Astrocyte (in vitro differentiated cells and primary cell): ENCODE measurements around the gene YWHAB. TPM values are rescaled to one million over a fixed set of nuclear protein-coding genes. Genes with fewer than 3 reads are reported as not detected.

Source experiments
- DNase-seq: peaks from one replicate; pipeline ENCODE4 v3.0.0-alpha.2; 2010; ENCODE audit warnings: low read depth
- FAIRE-seq: peaks from 2 replicates; lab custom pipeline; 2011; peaks lifted over from hg19 to GRCh38; lab: Jason Lieb, UNC
- H2AFZ ChIP-seq: 2 replicates; pipeline ENCODE4 v1.6.0; 2012; ENCODE audit warnings: low read depth, low read length, inconsistent platforms
- H3K27ac ChIP-seq: 2 replicates; pipeline ENCODE4 v1.5.1; 2011; ENCODE audit warnings: low read depth, low read length, inconsistent platforms
- H3K27me3 ChIP-seq: 2 replicates; pipeline ENCODE4 v1.6.0; 2011; ENCODE audit warnings: low read length, inconsistent platforms; ENCODE audit not compliant: insufficient read depth
- H3K36me3 ChIP-seq: 2 replicates; pipeline ENCODE4 v1.5.1; 2011; ENCODE audit warnings: low read length, inconsistent platforms; ENCODE audit not compliant: insufficient read depth
- H3K4me1 ChIP-seq: 2 replicates; pipeline ENCODE4 v1.5.1; 2011; ENCODE audit warnings: low read length, inconsistent platforms; ENCODE audit not compliant: insufficient read depth
- H3K4me2 ChIP-seq: 2 replicates; pipeline ENCODE4 v1.6.0; 2012; ENCODE audit warnings: low read length, inconsistent platforms
- H3K4me3 ChIP-seq: 2 replicates; pipeline ENCODE4 v1.5.1; 2011; ENCODE audit warnings: low read depth, mild to moderate bottlenecking, low read length, inconsistent platforms; ENCODE audit not compliant: insufficient read depth
- H3K79me2 ChIP-seq: 2 replicates; pipeline ENCODE4 v1.6.0; 2012; ENCODE audit warnings: mild to moderate bottlenecking, low read length, inconsistent platforms; ENCODE audit not compliant: insufficient read depth
- H3K9ac ChIP-seq: 2 replicates; pipeline ENCODE4 v1.6.0; 2012; ENCODE audit warnings: mild to moderate bottlenecking, low read length, inconsistent platforms
- H3K9me3 ChIP-seq: 2 replicates; pipeline ENCODE4 v1.5.1; 2012; ENCODE audit warnings: low read depth, mild to moderate bottlenecking, low read length, inconsistent platforms; ENCODE audit not compliant: insufficient read depth
- H4K20me1 ChIP-seq: 2 replicates; pipeline ENCODE4 v1.6.0; 2012; ENCODE audit warnings: low read length, inconsistent platforms; ENCODE audit not compliant: insufficient read depth
- H3K27ac Mint-ChIP-seq: one replicate; pipeline ENCODE4 v1.8.0; 2021; ENCODE audit warnings: mild to moderate bottlenecking, mixed read lengths; ENCODE audit not compliant: unreplicated experiment
- H3K27me3 Mint-ChIP-seq: one replicate; pipeline ENCODE4 v1.8.0; 2021; ENCODE audit warnings: low read depth, mixed read lengths; ENCODE audit not compliant: unreplicated experiment
- H3K36me3 Mint-ChIP-seq: one replicate; pipeline ENCODE4 v1.8.0; 2021; ENCODE audit warnings: low read depth, mixed read lengths; ENCODE audit not compliant: unreplicated experiment
- H3K4me1 Mint-ChIP-seq: one replicate; pipeline ENCODE4 v1.8.0; 2021; ENCODE audit warnings: low read depth, mixed read lengths; ENCODE audit not compliant: unreplicated experiment
- H3K4me3 Mint-ChIP-seq: one replicate; pipeline ENCODE4 v1.8.0; 2021; ENCODE audit warnings: mild to moderate bottlenecking, moderate library complexity, mixed read lengths; ENCODE audit not compliant: unreplicated experiment
- H3K9me3 Mint-ChIP-seq: one replicate; pipeline ENCODE4 v1.8.0; 2021; ENCODE audit warnings: mild to moderate bottlenecking, mixed read lengths; ENCODE audit not compliant: unreplicated experiment
- EZH2 ChIP-seq: IDR thresholded peaks from 2 replicates; pipeline ENCODE4 v1.6.1; 2012; ENCODE audit warnings: mild to moderate bottlenecking, low read length, inconsistent platforms; ENCODE audit not compliant: insufficient read depth
- total RNA-seq: library from RNA; stranded (reverse); gene quantifications from 2 replicates; pipeline ENCODE4 v1.2.1, GENCODE V29; 2021
- TF ChIP-seq, protein P1 (sequence below): IDR thresholded peaks from 2 replicates; pipeline ENCODE4 v1.5.1; 2011; ENCODE audit warnings: low read depth, mild to moderate bottlenecking, inconsistent platforms, low read length, moderate library complexity; ENCODE audit not compliant: insufficient read depth

Gene YWHAB
- total RNA-seq, 1 donor from 2014 or later, result 236 TPM

GRCh38 chr20:44911264-44911921, 25.9 kb downstream of the YWHAB start:
- Histone ChIP-seq H4K20me1 (peaks cover 24% of the 10 kb centered on the region), H3K9ac (no peak overlapping the region), H3K4me2 (peak overlapping the region; percentile 9), H3K27me3 (no peaks in the 10 kb centered on the region), H3K4me3 (no peak overlapping the region), H3K27ac (no peak overlapping the region), H3K9me3 (no peaks in the 10 kb centered on the region), H3K36me3 (peaks cover 22% of the 10 kb centered on the region), H2AFZ (no peak overlapping the region), H3K4me1 (peaks cover 3% of the 10 kb centered on the region), H3K79me2 (peaks cover 5% of the 10 kb centered on the region)
- Mint-ChIP-seq H3K27ac (peak overlapping the region; percentile 78), H3K4me1 (peaks cover 6% of the 10 kb centered on the region), H3K36me3 (peaks cover 13% of the 10 kb centered on the region), H3K4me3 (peak overlapping the region; percentile 79), H3K9me3 (no peaks in the 10 kb centered on the region), H3K27me3 (no peaks in the 10 kb centered on the region)
- TF ChIP-seq, protein P1, sequence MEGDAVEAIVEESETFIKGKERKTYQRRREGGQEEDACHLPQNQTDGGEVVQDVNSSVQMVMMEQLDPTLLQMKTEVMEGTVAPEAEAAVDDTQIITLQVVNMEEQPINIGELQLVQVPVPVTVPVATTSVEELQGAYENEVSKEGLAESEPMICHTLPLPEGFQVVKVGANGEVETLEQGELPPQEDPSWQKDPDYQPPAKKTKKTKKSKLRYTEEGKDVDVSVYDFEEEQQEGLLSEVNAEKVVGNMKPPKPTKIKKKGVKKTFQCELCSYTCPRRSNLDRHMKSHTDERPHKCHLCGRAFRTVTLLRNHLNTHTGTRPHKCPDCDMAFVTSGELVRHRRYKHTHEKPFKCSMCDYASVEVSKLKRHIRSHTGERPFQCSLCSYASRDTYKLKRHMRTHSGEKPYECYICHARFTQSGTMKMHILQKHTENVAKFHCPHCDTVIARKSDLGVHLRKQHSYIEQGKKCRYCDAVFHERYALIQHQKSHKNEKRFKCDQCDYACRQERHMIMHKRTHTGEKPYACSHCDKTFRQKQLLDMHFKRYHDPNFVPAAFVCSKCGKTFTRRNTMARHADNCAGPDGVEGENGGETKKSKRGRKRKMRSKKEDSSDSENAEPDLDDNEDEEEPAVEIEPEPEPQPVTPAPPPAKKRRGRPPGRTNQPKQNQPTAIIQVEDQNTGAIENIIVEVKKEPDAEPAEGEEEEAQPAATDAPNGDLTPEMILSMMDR, result peak; percentile 12
- no peak for TF ChIP-seq EZH2
- FAIRE-seq (no peak), DNase-seq (no peak)

DNA sequence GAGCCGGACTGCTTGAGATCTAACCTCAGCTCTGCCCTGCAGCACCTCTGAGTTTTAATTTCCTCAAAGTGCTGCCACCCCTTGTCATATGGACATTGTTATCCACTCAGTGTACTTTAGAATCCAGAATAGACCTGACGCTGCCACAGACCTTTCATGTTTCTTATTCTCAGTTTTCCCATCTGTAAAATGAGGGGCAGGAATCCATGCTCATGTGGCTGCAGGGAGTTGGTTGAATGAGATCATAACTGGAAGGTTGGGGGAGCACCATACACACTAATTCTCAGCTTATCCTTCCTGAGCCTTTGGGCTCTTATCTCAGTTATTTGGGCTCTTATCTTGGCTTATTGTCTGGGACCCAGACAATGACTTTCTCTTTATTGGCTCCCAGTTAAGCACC, 26.7 kb downstream of the YWHAB start:
- peak overlapping the region; percentile 79 for H3K4me3 Mint-ChIP-seq

More for the DNA sequence above, 26.7 kb downstream of the YWHAB start:
- H3K27me3 Mint-ChIP-seq, result no peaks in the 10 kb centered on the region
- H3K36me3 Mint-ChIP-seq, result peaks cover 20% of the 10 kb centered on the region
- no peak overlapping the region for H3K27ac ChIP-seq
- peaks cover 5% of the 10 kb centered on the region for H3K79me2 ChIP-seq
- H3K9ac ChIP-seq, result no peak overlapping the region
- H3K9me3 Mint-ChIP-seq, result no peaks in the 10 kb centered on the region
- no peak for DNase-seq
- no peak overlapping the region for H2AFZ ChIP-seq
- H3K4me1 ChIP-seq, result peaks cover 3% of the 10 kb centered on the region
- H3K27me3 ChIP-seq, result no peaks in the 10 kb centered on the region
- TF ChIP-seq, protein P1, result no peak
- no peak for TF ChIP-seq EZH2
- H3K4me1 Mint-ChIP-seq, result peaks cover 6% of the 10 kb centered on the region
- peaks cover 22% of the 10 kb centered on the region for H4K20me1 ChIP-seq
- no peak for FAIRE-seq
- H3K9me3 ChIP-seq, result no peaks in the 10 kb centered on the region
- H3K27ac Mint-ChIP-seq, result no peak overlapping the region
- H3K36me3 ChIP-seq, result peaks cover 18% of the 10 kb centered on the region
- H3K4me2 ChIP-seq, result no peak overlapping the region
- no peak overlapping the region for H3K4me3 ChIP-seq
